Astrocyte (in vitro differentiated cells and primary cell): ENCODE data around the gene NAMPT. TPM values are rescaled to one million over a fixed set of nuclear protein-coding genes. Genes with fewer than 3 reads are reported as not detected.

ENCODE experiments used
- DNase-seq: peaks from one replicate; pipeline ENCODE4 v3.0.0-alpha.2; 2010; ENCODE audit warnings: low read depth
- FAIRE-seq: peaks from 2 replicates; lab custom pipeline; 2011; peaks lifted over from hg19 to GRCh38; lab: Jason Lieb, UNC
- H2AFZ ChIP-seq: 2 replicates; pipeline ENCODE4 v1.6.0; 2012; ENCODE audit warnings: low read depth, low read length, inconsistent platforms
- H3K27ac ChIP-seq: 2 replicates; pipeline ENCODE4 v1.5.1; 2011; ENCODE audit warnings: low read depth, low read length, inconsistent platforms
- H3K27me3 ChIP-seq: 2 replicates; pipeline ENCODE4 v1.6.0; 2011; ENCODE audit warnings: low read length, inconsistent platforms; ENCODE audit not compliant: insufficient read depth
- H3K36me3 ChIP-seq: 2 replicates; pipeline ENCODE4 v1.5.1; 2011; ENCODE audit warnings: low read length, inconsistent platforms; ENCODE audit not compliant: insufficient read depth
- H3K4me1 ChIP-seq: 2 replicates; pipeline ENCODE4 v1.5.1; 2011; ENCODE audit warnings: low read length, inconsistent platforms; ENCODE audit not compliant: insufficient read depth
- H3K4me2 ChIP-seq: 2 replicates; pipeline ENCODE4 v1.6.0; 2012; ENCODE audit warnings: low read length, inconsistent platforms
- H3K4me3 ChIP-seq: 2 replicates; pipeline ENCODE4 v1.5.1; 2011; ENCODE audit warnings: low read depth, mild to moderate bottlenecking, low read length, inconsistent platforms; ENCODE audit not compliant: insufficient read depth
- H3K79me2 ChIP-seq: 2 replicates; pipeline ENCODE4 v1.6.0; 2012; ENCODE audit warnings: mild to moderate bottlenecking, low read length, inconsistent platforms; ENCODE audit not compliant: insufficient read depth
- H3K9ac ChIP-seq: 2 replicates; pipeline ENCODE4 v1.6.0; 2012; ENCODE audit warnings: mild to moderate bottlenecking, low read length, inconsistent platforms
- H3K9me3 ChIP-seq: 2 replicates; pipeline ENCODE4 v1.5.1; 2012; ENCODE audit warnings: low read depth, mild to moderate bottlenecking, low read length, inconsistent platforms; ENCODE audit not compliant: insufficient read depth
- H4K20me1 ChIP-seq: 2 replicates; pipeline ENCODE4 v1.6.0; 2012; ENCODE audit warnings: low read length, inconsistent platforms; ENCODE audit not compliant: insufficient read depth
- H3K27ac Mint-ChIP-seq: one replicate; pipeline ENCODE4 v1.8.0; 2021; ENCODE audit warnings: mild to moderate bottlenecking, mixed read lengths; ENCODE audit not compliant: unreplicated experiment
- H3K27me3 Mint-ChIP-seq: one replicate; pipeline ENCODE4 v1.8.0; 2021; ENCODE audit warnings: low read depth, mixed read lengths; ENCODE audit not compliant: unreplicated experiment
- H3K36me3 Mint-ChIP-seq: one replicate; pipeline ENCODE4 v1.8.0; 2021; ENCODE audit warnings: low read depth, mixed read lengths; ENCODE audit not compliant: unreplicated experiment
- H3K4me1 Mint-ChIP-seq: one replicate; pipeline ENCODE4 v1.8.0; 2021; ENCODE audit warnings: low read depth, mixed read lengths; ENCODE audit not compliant: unreplicated experiment
- H3K4me3 Mint-ChIP-seq: one replicate; pipeline ENCODE4 v1.8.0; 2021; ENCODE audit warnings: mild to moderate bottlenecking, moderate library complexity, mixed read lengths; ENCODE audit not compliant: unreplicated experiment
- H3K9me3 Mint-ChIP-seq: one replicate; pipeline ENCODE4 v1.8.0; 2021; ENCODE audit warnings: mild to moderate bottlenecking, mixed read lengths; ENCODE audit not compliant: unreplicated experiment
- EZH2 ChIP-seq: IDR thresholded peaks from 2 replicates; pipeline ENCODE4 v1.6.1; 2012; ENCODE audit warnings: mild to moderate bottlenecking, low read length, inconsistent platforms; ENCODE audit not compliant: insufficient read depth
- total RNA-seq: library from RNA; stranded (reverse); gene quantifications from 2 replicates; pipeline ENCODE4 v1.2.1, GENCODE V29; 2021
- TF ChIP-seq, protein P1 (sequence below): IDR thresholded peaks from 2 replicates; pipeline ENCODE4 v1.5.1; 2011; ENCODE audit warnings: low read depth, mild to moderate bottlenecking, inconsistent platforms, low read length, moderate library complexity; ENCODE audit not compliant: insufficient read depth

NAMPT gene
- total RNA-seq, 1 donor from 2014 or later: 52.1 TPM

DNA sequence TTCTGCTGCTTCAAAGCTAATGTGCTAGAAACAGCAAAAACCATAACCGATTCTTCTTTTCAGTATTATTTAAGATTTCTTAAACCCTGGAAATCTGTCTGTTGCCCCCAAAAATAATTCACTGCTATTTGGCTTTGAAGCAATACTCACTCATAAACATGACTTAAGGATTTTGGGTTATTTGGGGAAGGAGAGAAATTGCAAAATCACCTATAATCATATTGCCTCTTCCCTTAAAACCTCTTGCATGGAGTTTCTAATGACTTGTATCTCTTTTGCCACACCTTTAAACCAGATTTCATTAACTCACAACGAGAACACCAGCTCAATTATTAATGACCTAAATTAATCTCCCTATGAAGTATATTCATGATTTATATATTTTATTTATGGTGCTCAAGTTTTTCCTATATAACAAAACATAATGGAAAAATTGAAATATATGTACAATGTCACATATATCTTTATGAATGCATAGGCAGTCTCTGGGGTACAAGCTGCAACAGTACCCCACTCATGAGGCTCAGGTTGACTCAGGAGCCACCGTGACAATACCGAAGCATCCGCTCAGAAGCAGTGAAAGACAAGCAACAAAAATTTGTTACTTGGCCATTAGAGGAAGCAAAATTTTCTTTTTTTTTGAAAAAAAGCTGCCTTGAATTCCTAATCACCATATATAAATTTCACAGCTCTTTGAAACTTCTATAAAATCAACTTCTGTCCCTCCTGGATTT, 3.0 kb downstream of the NAMPT start:
- FAIRE-seq: no peak

DNA sequence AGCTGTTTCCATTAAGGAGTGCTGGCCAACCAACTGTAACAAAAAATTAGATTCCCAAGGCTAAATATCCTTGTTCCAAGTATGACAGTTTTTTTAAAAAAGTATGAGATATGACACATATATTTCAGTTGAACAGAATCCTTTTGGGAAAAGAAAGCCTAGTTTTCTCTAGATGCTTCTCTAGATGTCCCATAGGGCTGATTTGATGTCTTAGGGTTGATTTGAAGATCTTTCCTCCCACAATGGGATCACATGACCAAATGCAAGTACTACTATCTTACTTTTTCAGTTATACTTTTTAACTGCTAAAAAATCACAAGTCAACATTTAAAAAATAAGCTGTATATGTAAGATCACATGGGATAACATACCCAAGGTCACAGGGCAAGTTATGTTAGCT, 3.7 kb downstream of the NAMPT start:
- no peak for DNase-seq
- no peak overlapping the region for H3K9ac ChIP-seq
- FAIRE-seq: no peak
- Mint-ChIP-seq H3K4me3 (no peak overlapping the region), H3K9me3 (no peaks in the 10 kb centered on the region), H3K27me3 (no peaks in the 10 kb centered on the region), H3K27ac (no peak overlapping the region), H3K36me3 (peaks cover 3% of the 10 kb centered on the region), H3K4me1 (peaks cover 4% of the 10 kb centered on the region)
- H3K4me3 ChIP-seq: no peak overlapping the region
- H3K27ac ChIP-seq: no peak overlapping the region
- H3K9me3 ChIP-seq: no peaks in the 10 kb centered on the region
- no peak overlapping the region for H2AFZ ChIP-seq
- H3K4me1 ChIP-seq: peaks cover 4% of the 10 kb centered on the region
- TF ChIP-seq, protein P1, sequence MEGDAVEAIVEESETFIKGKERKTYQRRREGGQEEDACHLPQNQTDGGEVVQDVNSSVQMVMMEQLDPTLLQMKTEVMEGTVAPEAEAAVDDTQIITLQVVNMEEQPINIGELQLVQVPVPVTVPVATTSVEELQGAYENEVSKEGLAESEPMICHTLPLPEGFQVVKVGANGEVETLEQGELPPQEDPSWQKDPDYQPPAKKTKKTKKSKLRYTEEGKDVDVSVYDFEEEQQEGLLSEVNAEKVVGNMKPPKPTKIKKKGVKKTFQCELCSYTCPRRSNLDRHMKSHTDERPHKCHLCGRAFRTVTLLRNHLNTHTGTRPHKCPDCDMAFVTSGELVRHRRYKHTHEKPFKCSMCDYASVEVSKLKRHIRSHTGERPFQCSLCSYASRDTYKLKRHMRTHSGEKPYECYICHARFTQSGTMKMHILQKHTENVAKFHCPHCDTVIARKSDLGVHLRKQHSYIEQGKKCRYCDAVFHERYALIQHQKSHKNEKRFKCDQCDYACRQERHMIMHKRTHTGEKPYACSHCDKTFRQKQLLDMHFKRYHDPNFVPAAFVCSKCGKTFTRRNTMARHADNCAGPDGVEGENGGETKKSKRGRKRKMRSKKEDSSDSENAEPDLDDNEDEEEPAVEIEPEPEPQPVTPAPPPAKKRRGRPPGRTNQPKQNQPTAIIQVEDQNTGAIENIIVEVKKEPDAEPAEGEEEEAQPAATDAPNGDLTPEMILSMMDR: no peak
- no peak for TF ChIP-seq EZH2
- peaks cover 51% of the 10 kb centered on the region for H4K20me1 ChIP-seq
- no peaks in the 10 kb centered on the region for H3K36me3 ChIP-seq
- H3K79me2 ChIP-seq: peaks cover 69% of the 10 kb centered on the region
- no peaks in the 10 kb centered on the region for H3K27me3 ChIP-seq
- H3K4me2 ChIP-seq: no peak overlapping the region

More for the DNA sequence above, 3.0 kb downstream of the NAMPT start:
- peak overlapping the region; percentile 35 for H3K4me3 Mint-ChIP-seq
- H3K36me3 ChIP-seq: no peaks in the 10 kb centered on the region
- no peaks in the 10 kb centered on the region for H3K9me3 Mint-ChIP-seq
- no peak overlapping the region for H3K27ac ChIP-seq
- no peak overlapping the region for H3K9ac ChIP-seq
- H3K9me3 ChIP-seq: no peaks in the 10 kb centered on the region
- DNase-seq: no peak
- peaks cover 66% of the 10 kb centered on the region for H3K79me2 ChIP-seq
- H3K27ac Mint-ChIP-seq: no peak overlapping the region
- H3K27me3 ChIP-seq: no peaks in the 10 kb centered on the region
- no peak for TF ChIP-seq EZH2
- TF ChIP-seq, protein P1: no peak
- peaks cover 4% of the 10 kb centered on the region for H3K4me1 ChIP-seq
- H2AFZ ChIP-seq: no peak overlapping the region
- peaks cover 4% of the 10 kb centered on the region for H3K4me1 Mint-ChIP-seq
- H3K36me3 Mint-ChIP-seq: no peaks in the 10 kb centered on the region
- H4K20me1 ChIP-seq: peaks cover 48% of the 10 kb centered on the region
- H3K27me3 Mint-ChIP-seq: no peaks in the 10 kb centered on the region
- no peak overlapping the region for H3K4me2 ChIP-seq
- no peak overlapping the region for H3K4me3 ChIP-seq
